ENCODE data around the gene PTAR1. TPM values are rescaled to one million over a fixed set of nuclear protein-coding genes. Genes with fewer than 3 reads are reported as not detected.
A peak's percentile ranks its signal among the peaks of the same experiment; 100 is the strongest.

The PTAR1 gene
- total RNA-seq, 1 experiment from 2014 or later, result 44.9 TPM

DNA sequence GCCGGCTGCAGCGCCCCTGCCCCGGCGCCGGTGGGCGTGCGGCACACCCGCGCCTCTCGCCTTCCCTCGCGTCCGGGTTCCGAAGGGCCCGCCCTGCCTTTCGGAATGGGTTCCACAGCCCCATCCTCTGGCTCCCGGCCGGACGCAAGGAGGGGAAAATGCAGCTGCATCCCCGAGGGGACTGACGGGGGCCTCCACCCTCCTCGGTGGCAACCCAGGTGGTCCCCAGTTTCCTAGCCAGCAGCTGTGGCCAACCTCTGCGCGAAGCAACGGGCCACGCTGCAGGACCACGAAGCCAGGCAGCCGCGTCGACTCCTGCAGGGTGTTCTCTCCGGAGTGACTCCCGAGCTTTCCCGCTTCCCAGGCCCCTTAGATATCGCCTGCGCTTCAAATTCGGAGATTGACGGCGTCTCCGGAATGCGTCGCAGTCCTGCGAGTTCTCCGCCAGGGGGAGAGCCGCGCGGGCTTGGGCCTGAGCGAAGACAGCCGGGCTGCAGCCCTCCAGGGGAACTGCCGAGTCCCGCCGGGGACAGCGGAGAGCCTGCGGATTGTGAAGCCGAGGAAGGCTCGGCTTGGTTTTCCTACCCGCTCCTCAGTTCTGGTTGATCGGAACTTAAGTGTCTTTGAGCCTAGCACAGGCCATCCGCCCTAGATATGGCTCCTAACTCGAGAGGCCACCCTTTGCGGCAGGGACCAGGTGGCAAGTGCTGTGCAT lies 87.1 kb downstream of the PTAR1 start:
- Histone ChIP-seq H3K4me2 (peak overlapping the region; percentile 100), H3K79me2 (ENCODE audit: low read depth) (no peaks in the 10 kb centered on the region), H3K9me3 (ENCODE audit: insufficient read depth, low read depth) (no peaks in the 10 kb centered on the region), H3K4me3 (peak overlapping the region; percentile 76), H2AFZ (peak overlapping the region; percentile 96), H3K27ac (no peak overlapping the region), H3K9me2 (ENCODE audit: insufficient read depth) (no peaks in the 10 kb centered on the region), H3K36me3 (ENCODE audit: low read depth) (no peaks in the 10 kb centered on the region), H3K4me1 (replicated peaks; ENCODE audit: insufficient read depth) (peaks cover 32% of the 10 kb centered on the region), H3K27me3 (ENCODE audit: insufficient read depth, low read depth) (no peaks in the 10 kb centered on the region), H4K20me1 (ENCODE audit: insufficient read depth) (no peaks in the 10 kb centered on the region), H3F3A (ENCODE audit: insufficient read depth, low read depth) (peaks cover 26% of the 10 kb centered on the region)
- ChIA-PET CTCF (interaction anchor here (0.5 to 1.1 kb wide), 5 partner anchors 11 to 1208 kb away, joined by 3 to 10 read pairs (median 4); no protein-coding TSS in a partner anchor), POLR2A (ENCODE audit: unreplicated experiment) (interaction anchor here (0.6 to 0.8 kb wide), 2 partner anchors 61 to 226 kb away, joined by 3 to 5 read pairs; no protein-coding TSS in a partner anchor)
- intact Hi-C loops (cut with micrococcal nuclease; ENCODE audit: unreplicated experiment), result loop anchor here (1.0 to 10.0 kb wide), 7 partner anchors 123 to 932 kb away; partner anchors contain the start of gene SMC5
- BruUV-seq (replicated peaks), result no TSS peak
- TF ChIP-seq EZH2 (IDR thresholded peaks at IDR 0.05; ENCODE audit: low read depth), result no peak
- TF ChIP-seq, protein P1, sequence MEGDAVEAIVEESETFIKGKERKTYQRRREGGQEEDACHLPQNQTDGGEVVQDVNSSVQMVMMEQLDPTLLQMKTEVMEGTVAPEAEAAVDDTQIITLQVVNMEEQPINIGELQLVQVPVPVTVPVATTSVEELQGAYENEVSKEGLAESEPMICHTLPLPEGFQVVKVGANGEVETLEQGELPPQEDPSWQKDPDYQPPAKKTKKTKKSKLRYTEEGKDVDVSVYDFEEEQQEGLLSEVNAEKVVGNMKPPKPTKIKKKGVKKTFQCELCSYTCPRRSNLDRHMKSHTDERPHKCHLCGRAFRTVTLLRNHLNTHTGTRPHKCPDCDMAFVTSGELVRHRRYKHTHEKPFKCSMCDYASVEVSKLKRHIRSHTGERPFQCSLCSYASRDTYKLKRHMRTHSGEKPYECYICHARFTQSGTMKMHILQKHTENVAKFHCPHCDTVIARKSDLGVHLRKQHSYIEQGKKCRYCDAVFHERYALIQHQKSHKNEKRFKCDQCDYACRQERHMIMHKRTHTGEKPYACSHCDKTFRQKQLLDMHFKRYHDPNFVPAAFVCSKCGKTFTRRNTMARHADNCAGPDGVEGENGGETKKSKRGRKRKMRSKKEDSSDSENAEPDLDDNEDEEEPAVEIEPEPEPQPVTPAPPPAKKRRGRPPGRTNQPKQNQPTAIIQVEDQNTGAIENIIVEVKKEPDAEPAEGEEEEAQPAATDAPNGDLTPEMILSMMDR (conservative IDR thresholded peaks at IDR 0.05), result peak; percentile 84
- DNase-seq, result peak; percentile 73 to 80

DNA sequence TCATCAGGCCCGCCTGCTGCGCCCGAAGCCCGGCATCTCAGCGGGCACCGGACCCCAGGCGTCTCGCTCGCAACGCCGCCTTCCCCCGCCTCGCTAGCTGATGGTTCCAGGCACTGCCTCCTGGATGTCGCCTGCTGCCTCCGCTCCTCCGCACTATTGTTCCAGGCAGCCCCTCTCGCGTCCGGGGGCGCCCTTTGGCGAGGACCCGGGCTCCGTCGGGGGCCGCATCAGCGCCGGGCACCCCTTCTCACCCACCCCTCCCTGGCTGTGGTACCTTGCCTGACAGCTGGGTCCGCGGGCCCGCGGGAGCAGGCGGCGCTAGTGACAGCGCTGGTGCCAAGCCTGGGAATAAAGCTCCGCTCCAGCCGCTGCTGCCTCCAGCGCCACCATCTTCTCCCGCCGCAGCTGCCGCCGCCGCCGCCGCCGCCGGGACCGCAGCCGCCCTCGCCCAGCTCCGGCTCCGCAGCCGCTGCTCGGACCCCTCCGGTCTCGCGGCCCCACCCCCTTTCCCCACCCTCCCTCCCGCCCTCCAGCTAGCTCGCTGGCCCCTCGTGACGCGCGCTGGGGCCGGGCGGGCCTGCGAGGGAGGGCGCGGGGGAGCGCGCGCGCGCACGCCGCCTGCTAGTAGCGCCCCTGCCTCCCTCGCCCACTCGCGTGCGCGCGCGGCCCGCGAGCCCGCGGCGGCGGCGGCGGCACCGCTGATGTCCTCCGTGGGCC lies 87.8 kb downstream of the PTAR1 start, which contains the start of gene APBA1:
Gene APBA1, minus strand, starts transcription at position 493 of the 717 bp plus-strand sequence.
- H3K79me2 ChIP-seq (ENCODE audit: low read depth), result no peaks in the 10 kb centered on the region
- no peaks in the 10 kb centered on the region for H3K9me3 ChIP-seq (ENCODE audit: insufficient read depth, low read depth)
- peaks cover 32% of the 10 kb centered on the region for H3K4me1 ChIP-seq (replicated peaks; ENCODE audit: insufficient read depth)
- POLR2A ChIA-PET (ENCODE audit: unreplicated experiment), result interaction anchor here (0.6 kb wide), 1 partner anchor 76 kb away, joined by 6 read pairs; no protein-coding TSS in a partner anchor
- no peak within 1 kb of the TSS for H3K27ac ChIP-seq
- no peaks in the 10 kb centered on the region for H3K27me3 ChIP-seq (ENCODE audit: insufficient read depth, low read depth)
- intact Hi-C loops (cut with micrococcal nuclease; ENCODE audit: unreplicated experiment), result loop anchor here (1.0 to 10.0 kb wide), 7 partner anchors 123 to 933 kb away; partner anchors contain the start of gene SMC5
- peak within 1 kb of the TSS; percentile 100 for H3K4me2 ChIP-seq
- CTCF ChIA-PET, result interaction anchor here (0.8 kb wide), 1 partner anchor 26 kb away, joined by 10 read pairs; no protein-coding TSS in a partner anchor
- BruUV-seq (replicated peaks), result no TSS peak
- H3K9me2 ChIP-seq (ENCODE audit: insufficient read depth), result no peaks in the 10 kb centered on the region
- no peaks in the 10 kb centered on the region for H4K20me1 ChIP-seq (ENCODE audit: insufficient read depth)
- no peak for TF ChIP-seq EZH2 (IDR thresholded peaks at IDR 0.05; ENCODE audit: low read depth)
- TF ChIP-seq, protein P1 (conservative IDR thresholded peaks at IDR 0.05), result no peak
- H3K36me3 ChIP-seq (ENCODE audit: low read depth), result no peaks in the 10 kb centered on the region
- peak within 1 kb of the TSS; percentile 96 for H2AFZ ChIP-seq
- peaks cover 26% of the 10 kb centered on the region for H3F3A ChIP-seq (ENCODE audit: insufficient read depth, low read depth)
- H3K4me3 ChIP-seq, result peak within 1 kb of the TSS; percentile 76
- peak in 1 of 2 experiments; percentile 41 for DNase-seq

GRCh38 chr9:69671311-69671878 lies 88.4 kb downstream of the PTAR1 start:
- H3K79me2 ChIP-seq (ENCODE audit: low read depth), result no peaks in the 10 kb centered on the region
- H3K4me2 ChIP-seq, result no peak overlapping the region
- H3K36me3 ChIP-seq (ENCODE audit: low read depth), result no peaks in the 10 kb centered on the region
- intact Hi-C loops (cut with micrococcal nuclease; ENCODE audit: unreplicated experiment), result loop anchor here (5.0 to 10.0 kb wide), 4 partner anchors 249 to 933 kb away; partner anchors contain the start of gene SMC5
- POLR2A ChIA-PET (ENCODE audit: unreplicated experiment), result interaction anchor here (0.6 kb wide), 1 partner anchor 77 kb away, joined by 6 read pairs; no protein-coding TSS in a partner anchor
- H4K20me1 ChIP-seq (ENCODE audit: insufficient read depth), result no peaks in the 10 kb centered on the region
- H3K27ac ChIP-seq, result no peak overlapping the region
- H3K4me3 ChIP-seq, result no peak overlapping the region
- no peak overlapping the region for H2AFZ ChIP-seq
- H3K4me1 ChIP-seq (replicated peaks; ENCODE audit: insufficient read depth), result peaks cover 32% of the 10 kb centered on the region
- no peak for DNase-seq
- no TSS peak for BruUV-seq (replicated peaks)
- peaks cover 26% of the 10 kb centered on the region for H3F3A ChIP-seq (ENCODE audit: insufficient read depth, low read depth)
- H3K9me3 ChIP-seq (ENCODE audit: insufficient read depth, low read depth), result no peaks in the 10 kb centered on the region
- H3K27me3 ChIP-seq (ENCODE audit: insufficient read depth, low read depth), result no peaks in the 10 kb centered on the region
- CTCF ChIA-PET, result no interaction called here
- TF ChIP-seq, protein P1 (conservative IDR thresholded peaks at IDR 0.05), result no peak
- no peak for TF ChIP-seq EZH2 (IDR thresholded peaks at IDR 0.05; ENCODE audit: low read depth)
- H3K9me2 ChIP-seq (ENCODE audit: insufficient read depth), result no peaks in the 10 kb centered on the region

Measured in PC-9 (cell line).